Upper lobe of right lung (tissue), 1 donor: ENCODE results near the gene GPC3. TPM values are rescaled to one million over a fixed set of nuclear protein-coding genes. Genes with fewer than 3 reads are reported as not detected.
A peak's percentile ranks its signal among the peaks of the same experiment; 100 is the strongest.

Experiments
- ATAC-seq: fragments of 200-7000 bp; cut with Tn5 transposase; one replicate; pipeline ENCODE4 v1.9.1; 2020; ENCODE audit warnings: mild to moderate bottlenecking, moderate library complexity
- DNase-seq: peaks from one replicate; pipeline ENCODE4 v3.0.0-alpha.2; 2020
- H3K27ac ChIP-seq: fragments of 200-600 bp; one replicate; pipeline ENCODE4 v1.8.0; 2022
- H3K27me3 ChIP-seq: fragments of 200-600 bp; one replicate; pipeline ENCODE4 v1.8.0; 2022; ENCODE audit warnings: mild to moderate bottlenecking
- H3K36me3 ChIP-seq: fragments of 200-600 bp; one replicate; pipeline ENCODE4 v1.8.0; 2022
- H3K4me1 ChIP-seq: fragments of 200-600 bp; one replicate; pipeline ENCODE4 v1.8.0; 2022
- H3K4me3 ChIP-seq: fragments of 200-600 bp; one replicate; pipeline ENCODE4 v1.8.0; 2022; ENCODE audit warnings: mild to moderate bottlenecking
- H3K9me3 ChIP-seq: fragments of 200-600 bp; one replicate; pipeline ENCODE4 v1.8.0; 2022
- CTCF ChIP-seq: fragments of 200-600 bp; IDR thresholded peaks from one replicate; pipeline ENCODE4 v1.8.0; 2022; ENCODE audit warnings: antibody characterized with exemption
- intact Hi-C: fragments of 100-400 bp; cut with DNase I; formaldehyde crosslinking; loops from one replicate; pipeline ENCODE4 v1.11.0; 2022
- total RNA-seq: library from RNA; stranded (reverse); fragmentation: NEBNext Ultra II Directional; extraction: Animal tissue kit (Norgen Biotek cat#: 25700); gene quantifications from one replicate; pipeline ENCODE4 v1.2.1, GENCODE V29; 2021
- donor health status: DM: no; HTN: yes; CAD: no; lungs with severe emphysema.

GPC3 gene
- total RNA-seq, 1 donor from 2014 or later = 67.7 TPM

GRCh38 chrX:134000260-134001245 is 15.2 kb upstream of the GPC3 start:
- no peaks in the 10 kb centered on the region for H3K9me3 ChIP-seq
- no peak overlapping the region for H3K27ac ChIP-seq
- no peaks in the 10 kb centered on the region for H3K27me3 ChIP-seq
- H3K4me1 ChIP-seq = no peaks in the 10 kb centered on the region
- TF ChIP-seq CTCF = no peak
- no peaks in the 10 kb centered on the region for H3K36me3 ChIP-seq
- ATAC-seq = no peak
- H3K4me3 ChIP-seq = no peak overlapping the region
- intact Hi-C loops = no loop called here
- DNase-seq = no peak

GRCh38 chrX:133999031-133999705 is 13.8 kb upstream of the GPC3 start:
- no peak for DNase-seq
- Histone ChIP-seq H3K27ac (peak overlapping the region; percentile 66), H3K36me3 (no peaks in the 10 kb centered on the region), H3K27me3 (no peaks in the 10 kb centered on the region), H3K4me3 (no peak overlapping the region), H3K9me3 (no peaks in the 10 kb centered on the region), H3K4me1 (no peaks in the 10 kb centered on the region)
- TF ChIP-seq CTCF = no peak
- ATAC-seq = no peak
- intact Hi-C loops = no loop called here

GRCh38 chrX:133995759-133996158 is 10.4 kb upstream of the GPC3 start:
- Histone ChIP-seq H3K36me3 (no peaks in the 10 kb centered on the region), H3K9me3 (no peaks in the 10 kb centered on the region), H3K27me3 (no peaks in the 10 kb centered on the region), H3K4me1 (no peaks in the 10 kb centered on the region), H3K4me3 (no peak overlapping the region), H3K27ac (no peak overlapping the region)
- intact Hi-C loops = no loop called here
- DNase-seq = no peak
- TF ChIP-seq CTCF = no peak
- ATAC-seq = no peak

GRCh38 chrX:133994576-133994975 is 9.2 kb upstream of the GPC3 start:
- TF ChIP-seq CTCF = no peak
- no peak for DNase-seq
- ATAC-seq = no peak
- H3K9me3 ChIP-seq = no peaks in the 10 kb centered on the region
- no peak overlapping the region for H3K27ac ChIP-seq
- no peak overlapping the region for H3K4me3 ChIP-seq
- H3K4me1 ChIP-seq = no peaks in the 10 kb centered on the region
- no peaks in the 10 kb centered on the region for H3K36me3 ChIP-seq
- no peaks in the 10 kb centered on the region for H3K27me3 ChIP-seq
- intact Hi-C loops = no loop called here

GRCh38 chrX:133992882-133993281 is 7.5 kb upstream of the GPC3 start:
- H3K27me3 ChIP-seq = no peaks in the 10 kb centered on the region
- H3K4me3 ChIP-seq = no peak overlapping the region
- intact Hi-C loops = no loop called here
- ATAC-seq = no peak
- H3K27ac ChIP-seq = no peak overlapping the region
- no peaks in the 10 kb centered on the region for H3K9me3 ChIP-seq
- DNase-seq = no peak
- TF ChIP-seq CTCF = no peak
- no peaks in the 10 kb centered on the region for H3K4me1 ChIP-seq
- H3K36me3 ChIP-seq = no peaks in the 10 kb centered on the region
